IMR-90 (cell line): Measurements from ENCODE around the gene SIK3. TPM values are rescaled to one million over a fixed set of nuclear protein-coding genes. Genes with fewer than 3 reads are reported as not detected.

ENCODE experiments used
- ATAC-seq: fragments of 200-7000 bp; cut with Tn5 transposase; 2 replicates; pipeline ENCODE4 v1.9.1; 2020; ENCODE audit warnings: low read depth, mild to moderate bottlenecking, moderate library complexity
- BruUV-seq: library from RNA; stranded (reverse); fragments of 400-500 nt; replicated peaks from 2 replicates; lab custom pipeline; 2021; lab: Mats Ljungman, UMichigan
- CTCF ChIA-PET: fragments of 300-600 bp; formaldehyde crosslinking; extraction: SDS; loops from one replicate; lab custom pipeline; 2021; ENCODE audit warnings: antibody characterized with exemption; lab: Yijun Ruan, JAX
- POLR2A ChIA-PET: fragments of 300-600 bp; sonication (Branson Sonifier 250); formaldehyde crosslinking; loops from one replicate; lab custom pipeline; 2022; ENCODE audit warnings: antibody characterized with exemption; ENCODE audit not compliant: unreplicated experiment; lab: Charles Lee
- DNase-seq: peaks from one replicate; pipeline ENCODE4 v3.0.0; 2013
- H2AFZ ChIP-seq: replicated peaks from 2 replicates; pipeline ENCODE3; 2013; ENCODE audit warnings: low read length, mild to moderate bottlenecking; ENCODE audit not compliant: poor library complexity
- H2AK5ac ChIP-seq: 2 replicates; pipeline ENCODE4 v1.6.1; 2013; ENCODE audit warnings: low read depth, low read length, inconsistent platforms
- H2AK9ac ChIP-seq: replicated peaks from 2 replicates; pipeline ENCODE3; 2013; ENCODE audit warnings: mild to moderate bottlenecking, low read depth, low read length, moderate library complexity; ENCODE audit not compliant: poor library complexity
- H2BK120ac ChIP-seq: 2 replicates; pipeline ENCODE4 v1.6.1; 2013; ENCODE audit warnings: low read depth, low read length, inconsistent platforms
- H2BK15ac ChIP-seq: 3 replicates; pipeline ENCODE4 v1.6.1; 2013; ENCODE audit warnings: low read depth, low read length, inconsistent platforms
- H2BK20ac ChIP-seq: 2 replicates; pipeline ENCODE4 v1.6.1; 2013; ENCODE audit warnings: low read depth, mild to moderate bottlenecking, inconsistent platforms, low read length, moderate library complexity
- H2BK5ac ChIP-seq: 2 replicates; pipeline ENCODE4 v1.6.1; 2013; ENCODE audit warnings: mild to moderate bottlenecking, low read depth, low read length, inconsistent platforms; ENCODE audit not compliant: poor library complexity, severe bottlenecking
- H3K14ac ChIP-seq: replicated peaks from 2 replicates; pipeline ENCODE4 v1.6.1; 2013; ENCODE audit warnings: low read depth, low read length, inconsistent platforms
- H3K18ac ChIP-seq: 2 replicates; pipeline ENCODE4 v1.6.1; 2013; ENCODE audit warnings: low read depth, low read length, control low read depth
- H3K23ac ChIP-seq: 2 replicates; pipeline ENCODE4 v1.6.1; 2013; ENCODE audit warnings: low read depth, low read length, inconsistent platforms
- H3K27ac ChIP-seq: 2 replicates; pipeline ENCODE4 v1.5.1; 2013; ENCODE audit warnings: mild to moderate bottlenecking, control low read depth, low read length; ENCODE audit not compliant: insufficient read depth
- H3K27me3 ChIP-seq: 2 replicates; pipeline ENCODE4 v1.6.1; 2013; ENCODE audit warnings: low read length; ENCODE audit not compliant: control insufficient read depth, insufficient read depth
- H3K36me3 ChIP-seq: 2 replicates; pipeline ENCODE4 v1.6.1; 2013; ENCODE audit warnings: low read length, mixed read lengths; ENCODE audit not compliant: control insufficient read depth, insufficient read depth
- H3K4ac ChIP-seq: 2 replicates; pipeline ENCODE4 v1.6.1; 2013; ENCODE audit warnings: low read depth, low read length, inconsistent platforms
- H3K4me1 ChIP-seq: 2 replicates; pipeline ENCODE4 v1.6.1; 2013; ENCODE audit warnings: low read length, mixed read lengths; ENCODE audit not compliant: control insufficient read depth, insufficient read depth
- H3K4me2 ChIP-seq: 2 replicates; pipeline ENCODE4 v1.6.1; 2013; ENCODE audit warnings: low read depth, mild to moderate bottlenecking, control low read depth, low read length, moderate library complexity
- H3K4me3 ChIP-seq: 2 replicates; pipeline ENCODE4 v1.5.1; 2013; ENCODE audit warnings: low read depth, mild to moderate bottlenecking, control low read depth, low read length, moderate library complexity; ENCODE audit not compliant: insufficient read depth
- H3K56ac ChIP-seq: 2 replicates; pipeline ENCODE4 v1.6.1; 2013; ENCODE audit warnings: low read length, inconsistent platforms; ENCODE audit not compliant: insufficient read depth; ENCODE audit errors: extremely low read depth
- H3K79me1 ChIP-seq, 2 experiments: 2 replicates each; pipeline ENCODE4 v1.6.1; 2013; ENCODE audit warnings: low read length in 2 of 2, inconsistent platforms in 1 of 2, low read depth in 1 of 2
- H3K9ac ChIP-seq: 2 replicates; pipeline ENCODE4 v1.6.1; 2013; ENCODE audit warnings: low read depth, low read length, control low read depth
- H3K9me1 ChIP-seq: 2 replicates; pipeline ENCODE4 v1.6.1; 2013; ENCODE audit warnings: low read length, inconsistent platforms; ENCODE audit not compliant: insufficient read depth
- H3K9me3 ChIP-seq: 2 replicates; pipeline ENCODE4 v1.6.1; 2013; ENCODE audit warnings: low read length; ENCODE audit not compliant: control insufficient read depth, insufficient read depth
- H4K20me1 ChIP-seq: 2 replicates; pipeline ENCODE4 v1.6.1; 2013; ENCODE audit warnings: low read length, inconsistent platforms; ENCODE audit not compliant: insufficient read depth
- H4K5ac ChIP-seq: 2 replicates; pipeline ENCODE4 v1.6.1; 2013; ENCODE audit warnings: mild to moderate bottlenecking, low read depth, low read length, control low read depth
- H4K8ac ChIP-seq, 2 experiments: 2 replicates each; pipeline ENCODE4 v1.6.1; 2013; ENCODE audit warnings: low read depth in 2 of 2, low read length in 2 of 2, control low read depth in 1 of 2, inconsistent platforms in 1 of 2
- H4K91ac ChIP-seq: 2 replicates; pipeline ENCODE4 v1.6.1; 2013; ENCODE audit warnings: low read depth, low read length, inconsistent platforms; ENCODE audit not compliant: insufficient read depth
- BHLHE40 ChIP-seq: fragments of 150-350 bp; IDR thresholded peaks from 2 replicates; pipeline ENCODE4 v1.6.1; 2016; ENCODE audit warnings: mild to moderate bottlenecking, low read depth, low read length
- CHD1 ChIP-seq: IDR thresholded peaks from 2 replicates; pipeline ENCODE4 v1.6.1; 2012; ENCODE audit warnings: low read depth, low read length, improper control_type of control experiment
- MAFK ChIP-seq: IDR thresholded peaks from 2 replicates; pipeline ENCODE4 v1.6.1; 2012; ENCODE audit warnings: low read depth, low read length, improper control_type of control experiment
- POLR2A ChIP-seq: IDR thresholded peaks from 2 replicates; pipeline ENCODE4 v1.6.1; 2012; ENCODE audit warnings: mild to moderate bottlenecking, low read depth, low read length
- RAD21 ChIP-seq: IDR thresholded peaks from 2 replicates; pipeline ENCODE4 v1.6.1; 2012; ENCODE audit warnings: low read length, improper control_type of control experiment
- SMC3 ChIP-seq: fragments of 150-350 bp; IDR thresholded peaks from 2 replicates; pipeline ENCODE4 v1.6.1; 2016; ENCODE audit warnings: low read depth, mild to moderate bottlenecking, antibody characterized with exemption, low read length, moderate library complexity
- WGBS, 2 experiments: methylation state at CpG; one replicate each; pipeline versions ENCODE4 v1.1.5 to v1.1.7; 2013; ENCODE audit warnings: missing lambda C conversion rate in 2 of 2; ENCODE audit not compliant: insufficient read length in 1 of 2; ENCODE audit errors: extremely low coverage in 2 of 2; 5-methylcytosine and 5-hydroxymethylcytosine counted together
- dilution Hi-C: fragments of 300-500 bp; cut with HindIII; formaldehyde crosslinking; loops from one replicate; pipeline ENCODE4 v1.14.3; 2018; ENCODE audit warnings: low sequenced_read_pairs; ENCODE audit not compliant: unreplicated experiment
- in situ Hi-C: fragments of 300-500 bp; cut with MboI; formaldehyde crosslinking; loops from 3 replicates; pipeline ENCODE4 v1.14.3; 2019; ENCODE audit warnings: low sequenced_read_pairs, inconsistent platforms, mixed read lengths
- intact Hi-C: fragments of 100-400 bp; cut with micrococcal nuclease; formaldehyde crosslinking; loops from 2 replicates; pipeline ENCODE4 v1.10.0; 2022
- polyA plus RNA-seq, 3 experiments: library from polyadenylated mRNA; depleted of rRNA; stranded (reverse); fragments of >200 nt; gene quantifications; 2 replicates each; pipeline ENCODE4 v1.2.3, GENCODE V29; 2012; ENCODE audit warnings: low replicate concordance in 1 of 3
- total RNA-seq: library from RNA; depleted of rRNA; stranded (reverse); fragments of >200 nt; gene quantifications from 2 replicates; pipeline ENCODE4 v1.2.3, GENCODE V29; 2012

The SIK3 gene
- total and polyA plus RNA-seq, 2 of the 4 experiments (the other 2 are of a cell fraction) = 8.2 to 9.1 TPM

DNA sequence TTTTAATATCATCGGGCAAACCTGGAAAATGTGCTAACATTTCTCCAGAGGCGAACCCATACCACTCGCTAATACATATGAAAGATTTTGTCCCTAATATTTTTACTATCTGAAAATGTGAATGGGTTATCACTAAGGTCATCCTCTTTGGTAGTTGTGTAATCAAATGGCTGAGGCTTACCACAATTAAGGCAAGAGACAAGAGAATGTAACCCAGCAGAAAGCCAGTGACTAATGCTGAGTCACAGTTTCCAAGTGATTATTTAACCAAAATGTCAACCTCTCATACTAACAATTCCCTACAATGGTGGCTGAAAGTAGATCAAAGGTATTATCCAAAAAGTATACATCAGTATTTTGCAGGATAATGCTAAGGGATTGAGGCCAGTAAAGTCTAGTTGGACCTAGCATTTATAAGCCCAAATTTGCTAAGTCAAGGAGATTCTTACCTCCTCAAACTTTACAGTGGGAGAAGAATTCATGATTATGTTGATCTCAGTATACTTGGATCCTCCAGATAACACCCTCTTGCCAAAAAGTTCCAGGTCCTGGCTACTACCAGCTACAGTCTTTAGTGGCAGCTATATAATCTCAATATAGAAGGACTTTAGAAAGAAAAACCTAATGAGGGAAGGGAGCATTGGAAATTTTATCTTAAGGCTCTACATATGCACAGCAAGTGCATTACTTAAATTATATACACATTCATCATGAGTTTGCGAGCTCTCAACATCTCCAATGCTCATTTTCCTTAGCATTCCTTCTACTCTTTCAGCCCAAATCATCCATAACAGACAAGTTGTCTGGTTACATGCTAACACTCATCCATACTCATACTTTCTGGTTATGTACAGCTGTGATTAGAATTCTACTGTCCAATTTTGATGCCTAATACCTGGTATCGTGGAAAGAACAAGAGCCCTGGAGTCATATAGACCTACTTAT is 25.4 kb downstream of the SIK3 start (continued):
- no peak for TF ChIP-seq CHD1
- no peak for TF ChIP-seq RAD21

GRCh38 chr11:117071344-117071787 is 26.9 kb downstream of the SIK3 start:
- dilution Hi-C loops (no loop called here), in situ Hi-C loops (no loop called here)
- POLR2A ChIA-PET = no interaction called here

More at GRCh38 chr11:117071344-117071787, 26.9 kb downstream of the SIK3 start:
- Histone ChIP-seq H2AK5ac (peak overlapping the region; percentile 16), H3K23ac (no peak overlapping the region), H3K4me1 (peaks cover 8% of the 10 kb centered on the region), H2BK5ac (no peak overlapping the region), H3K27ac (no peak overlapping the region), H2AK9ac (no peak overlapping the region), H3K9me3 (no peaks in the 10 kb centered on the region), H3K4me3 (no peak overlapping the region), H4K91ac (no peak overlapping the region), H4K8ac (no peak overlapping the region), H3K27me3 (no peaks in the 10 kb centered on the region), H3K4me2 (no peak overlapping the region), H2AFZ (no peak overlapping the region), H4K20me1 (peaks cover 41% of the 10 kb centered on the region), H4K5ac (no peak overlapping the region), H3K4ac (no peak overlapping the region; the same call in 1 of the 2 replicates), H3K56ac (no peak overlapping the region), H2BK20ac (no peak overlapping the region), H2BK120ac (no peak overlapping the region), H2BK15ac (no peak overlapping the region), H3K9ac (no peak overlapping the region), H3K79me1 (peaks cover 17 to 46% of the 10 kb centered on the region in 2 experiments), H3K36me3 (no peaks in the 10 kb centered on the region), H3K14ac (peak overlapping the region; percentile 70; the same call in 1 of the 2 replicates), H3K9me1 (peaks cover 12% of the 10 kb centered on the region), H3K18ac (peak overlapping the region; percentile 49; the same call in 1 of the 2 replicates)
- ATAC-seq = peak; percentile 22
- TF ChIP-seq MAFK = no peak
- no peak for TF ChIP-seq CHD1
- TF ChIP-seq POLR2A = no peak
- TF ChIP-seq BHLHE40 = no peak
- no peak for TF ChIP-seq SMC3
- WGBS, 2 experiments = 100% methylated on average over 1 of the region's 3 CpGs; no CpG with 5 or more reads in 1 of the 2 experiments
- no TSS peak for BruUV-seq
- CTCF ChIA-PET = no interaction called here
- no peak for DNase-seq
- intact Hi-C loops = no loop called here
